PC-3 (cell line): ENCODE data around the gene RERE. TPM values are rescaled to one million over a fixed set of nuclear protein-coding genes. Genes with fewer than 3 reads are reported as not detected.

Source experiments
- ATAC-seq: fragments of 200-7000 bp; cut with Tn5 transposase; 2 replicates; pipeline ENCODE4 v1.9.1; 2020; ENCODE audit warnings: mild to moderate bottlenecking, moderate library complexity
- BruUV-seq: library from RNA; stranded (reverse); fragments of 400-500 nt; replicated peaks from 2 replicates; lab custom pipeline; 2021; lab: Mats Ljungman, UMichigan
- CTCF ChIA-PET: fragments of 300-600 bp; sonication (Branson Sonifier 250); formaldehyde crosslinking; loops from one replicate; lab custom pipeline; 2022; ENCODE audit warnings: antibody characterized with exemption; lab: Charles Lee
- POLR2A ChIA-PET: fragments of 300-600 bp; sonication (Branson Sonifier 250); formaldehyde crosslinking; loops from one replicate; lab custom pipeline; 2022; ENCODE audit warnings: antibody characterized with exemption; ENCODE audit not compliant: unreplicated experiment; lab: Charles Lee
- DNase-seq: peaks from one replicate; pipeline ENCODE4 v3.0.0-alpha.2; 2015
- H2AFZ ChIP-seq: fragments of 300-600 bp; sonication (generic); 2 replicates; pipeline ENCODE4 v1.6.0; 2016; ENCODE audit warnings: antibody characterized with exemption, low read length
- H3F3A ChIP-seq: fragments of 300-600 bp; sonication (generic); one replicate; pipeline ENCODE4 v1.6.0; 2017; ENCODE audit warnings: antibody characterized with exemption, low read length, control low read depth, mild to moderate bottlenecking; ENCODE audit not compliant: unreplicated experiment
- H3K27ac ChIP-seq: fragments of 300-600 bp; sonication (generic); 2 replicates; pipeline ENCODE4 v1.5.1; 2016; ENCODE audit warnings: mild to moderate bottlenecking, low read length
- H3K27me3 ChIP-seq: fragments of 300-600 bp; sonication (generic); 2 replicates; pipeline ENCODE4 v1.6.1; 2016; ENCODE audit warnings: low read length, mixed read lengths
- H3K36me3 ChIP-seq: fragments of 300-600 bp; sonication (generic); 2 replicates; pipeline ENCODE4 v1.6.1; 2016; ENCODE audit warnings: low read depth, mixed run types, low read length, mixed read lengths
- H3K4me1 ChIP-seq: fragments of 300-600 bp; sonication (generic); 2 replicates; pipeline ENCODE4 v1.5.1; 2016; ENCODE audit warnings: low read length; ENCODE audit not compliant: insufficient read depth
- H3K4me2 ChIP-seq: fragments of 300-600 bp; sonication (generic); 2 replicates; pipeline ENCODE4 v1.6.0; 2016; ENCODE audit warnings: low read length
- H3K4me3 ChIP-seq: fragments of 300-600 bp; sonication (generic); 2 replicates; pipeline ENCODE4 v1.5.1; 2016; ENCODE audit warnings: mild to moderate bottlenecking, low read length, mixed read lengths
- H3K79me2 ChIP-seq: fragments of 300-600 bp; sonication (generic); 2 replicates; pipeline ENCODE4 v1.6.1; 2017; ENCODE audit warnings: low read length, mixed read lengths
- H3K9ac ChIP-seq: fragments of 300-600 bp; sonication (generic); 2 replicates; pipeline ENCODE4 v1.6.0; 2016; ENCODE audit warnings: mild to moderate bottlenecking, low read length
- H3K9me2 ChIP-seq: fragments of 300-600 bp; sonication (generic); replicated peaks from 2 replicates; pipeline ENCODE4 v1.6.1; 2016; ENCODE audit warnings: mixed run types, low read length, mixed read lengths
- H3K9me3 ChIP-seq: fragments of 300-600 bp; sonication (generic); 2 replicates; pipeline ENCODE4 v1.6.1; 2016; ENCODE audit warnings: low read length, mixed read lengths
- H4K20me1 ChIP-seq: fragments of 300-600 bp; sonication (generic); 2 replicates; pipeline ENCODE4 v1.6.1; 2016; ENCODE audit warnings: low read length, mixed read lengths
- EZH2 ChIP-seq: fragments of 300-600 bp; sonication (generic); IDR thresholded peaks from one replicate; pipeline ENCODE4 v1.6.1; 2017; ENCODE audit warnings: antibody characterized with exemption, mild to moderate bottlenecking, low read length; ENCODE audit not compliant: unreplicated experiment
- EZH2phosphoT487 ChIP-seq: fragments of 300-600 bp; sonication (generic); IDR thresholded peaks from 2 replicates; pipeline ENCODE4 v1.6.1; 2018; ENCODE audit warnings: mild to moderate bottlenecking, antibody characterized with exemption, low read length, borderline replicate concordance
- intact Hi-C: fragments of 100-400 bp; cut with micrococcal nuclease; formaldehyde crosslinking; loops from 2 replicates; pipeline ENCODE4 v1.9.0; 2023
- total RNA-seq: library from RNA; depleted of rRNA; stranded (reverse); fragments of >200 nt; gene quantifications from 2 replicates; pipeline ENCODE4 v1.2.3, GENCODE V29; 2014
- TF ChIP-seq, protein P1 (sequence below): fragments of 300-600 bp; sonication (generic); conservative IDR thresholded peaks from 2 replicates; pipeline ENCODE4 v1.5.1; 2017; ENCODE audit warnings: antibody characterized with exemption, low read depth, mild to moderate bottlenecking, low read length

Gene RERE
- total RNA-seq, 1 experiment from 2014 or later, result 24.2 TPM

- H3K27ac ChIP-seq, result no peak overlapping the region
- ATAC-seq (peak; percentile 57; the same call in 1 of the 2 replicates), DNase-seq (peak; percentile 18)
- peaks cover 52% of the 10 kb centered on the region for H3K79me2 ChIP-seq
- ChIA-PET POLR2A (no interaction called here), CTCF (no interaction called here)
- no peaks in the 10 kb centered on the region; the same call in 1 of the 2 replicates for H4K20me1 ChIP-seq
- intact Hi-C loops, result no loop called here
- peaks cover 11% of the 10 kb centered on the region; the same call in 1 of the 2 replicates for H3K4me1 ChIP-seq
- H3K9me2 ChIP-seq, result no peaks in the 10 kb centered on the region
- no peak overlapping the region for H3K9ac ChIP-seq
- no peak overlapping the region for H3K4me3 ChIP-seq
- no TSS peak for BruUV-seq
- H3K27me3 ChIP-seq, result no peaks in the 10 kb centered on the region
- H2AFZ ChIP-seq, result no peak overlapping the region
- no peak overlapping the region for H3K4me2 ChIP-seq
- no peaks in the 10 kb centered on the region for H3K9me3 ChIP-seq
- no peaks in the 10 kb centered on the region for H3K36me3 ChIP-seq
- no peak for TF ChIP-seq EZH2phosphoT487
- no peaks in the 10 kb centered on the region for H3F3A ChIP-seq
Measured at GRCh38 chr1:8649027-8649426, 168.4 kb downstream of the RERE start.

- DNase-seq (no peak), ATAC-seq (no peak)
- no peak overlapping the region for H3K4me2 ChIP-seq
- ChIA-PET CTCF (no interaction called here), POLR2A (no interaction called here)
- H3K79me2 ChIP-seq, result peaks cover 58% of the 10 kb centered on the region
- peaks cover 18% of the 10 kb centered on the region; the same call in 1 of the 2 replicates for H3K4me1 ChIP-seq
- intact Hi-C loops, result no loop called here
- TF ChIP-seq EZH2, result no peak
- no peak for TF ChIP-seq EZH2phosphoT487
- TF ChIP-seq, protein P1, sequence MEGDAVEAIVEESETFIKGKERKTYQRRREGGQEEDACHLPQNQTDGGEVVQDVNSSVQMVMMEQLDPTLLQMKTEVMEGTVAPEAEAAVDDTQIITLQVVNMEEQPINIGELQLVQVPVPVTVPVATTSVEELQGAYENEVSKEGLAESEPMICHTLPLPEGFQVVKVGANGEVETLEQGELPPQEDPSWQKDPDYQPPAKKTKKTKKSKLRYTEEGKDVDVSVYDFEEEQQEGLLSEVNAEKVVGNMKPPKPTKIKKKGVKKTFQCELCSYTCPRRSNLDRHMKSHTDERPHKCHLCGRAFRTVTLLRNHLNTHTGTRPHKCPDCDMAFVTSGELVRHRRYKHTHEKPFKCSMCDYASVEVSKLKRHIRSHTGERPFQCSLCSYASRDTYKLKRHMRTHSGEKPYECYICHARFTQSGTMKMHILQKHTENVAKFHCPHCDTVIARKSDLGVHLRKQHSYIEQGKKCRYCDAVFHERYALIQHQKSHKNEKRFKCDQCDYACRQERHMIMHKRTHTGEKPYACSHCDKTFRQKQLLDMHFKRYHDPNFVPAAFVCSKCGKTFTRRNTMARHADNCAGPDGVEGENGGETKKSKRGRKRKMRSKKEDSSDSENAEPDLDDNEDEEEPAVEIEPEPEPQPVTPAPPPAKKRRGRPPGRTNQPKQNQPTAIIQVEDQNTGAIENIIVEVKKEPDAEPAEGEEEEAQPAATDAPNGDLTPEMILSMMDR, result no peak
- H2AFZ ChIP-seq, result no peak overlapping the region
- no peaks in the 10 kb centered on the region for H3K9me2 ChIP-seq
- H3F3A ChIP-seq, result no peaks in the 10 kb centered on the region
- H3K27me3 ChIP-seq, result no peaks in the 10 kb centered on the region
- no peaks in the 10 kb centered on the region for H3K36me3 ChIP-seq
- H3K27ac ChIP-seq, result no peak overlapping the region
- no peak overlapping the region for H3K9ac ChIP-seq
- no peak overlapping the region for H3K4me3 ChIP-seq
- no TSS peak for BruUV-seq
- no peaks in the 10 kb centered on the region for H3K9me3 ChIP-seq
- H4K20me1 ChIP-seq, result no peaks in the 10 kb centered on the region; the same call in 1 of the 2 replicates
Measured at GRCh38 chr1:8646996-8647395, 170.4 kb downstream of the RERE start.

GRCh38 chr1:8646189-8646588, 171.3 kb downstream of the RERE start:
- Histone ChIP-seq H3F3A (no peaks in the 10 kb centered on the region), H3K79me2 (peaks cover 52% of the 10 kb centered on the region), H2AFZ (no peak overlapping the region), H3K4me2 (no peak overlapping the region), H3K27me3 (no peaks in the 10 kb centered on the region), H3K9me3 (no peaks in the 10 kb centered on the region), H3K36me3 (no peaks in the 10 kb centered on the region), H3K4me3 (no peak overlapping the region), H4K20me1 (peaks cover 4% of the 10 kb centered on the region; the same call in 1 of the 2 replicates), H3K9me2 (no peaks in the 10 kb centered on the region), H3K4me1 (peaks cover 18% of the 10 kb centered on the region; the same call in 1 of the 2 replicates), H3K27ac (no peak overlapping the region), H3K9ac (no peak overlapping the region)
- ChIA-PET POLR2A (no interaction called here), CTCF (no interaction called here)
- BruUV-seq, result no TSS peak
- DNase-seq (no peak), ATAC-seq (no peak)
- intact Hi-C loops, result no loop called here
- no peak for TF ChIP-seq EZH2
- TF ChIP-seq EZH2phosphoT487, result no peak
- TF ChIP-seq, protein P1, result no peak
